Caki2 (cell line): ENCODE data around the gene DNMT3L. TPM values are rescaled to one million over a fixed set of nuclear protein-coding genes. Genes with fewer than 3 reads are reported as not detected.
"Not testable (repeated sequence)": the region's sequence is repeated elsewhere in the genome, so short reads cannot be mapped to it uniquely, and the experiment has no call there.

ENCODE experiments used
- DNase-seq: peaks from one replicate; pipeline ENCODE4 v3.0.0-alpha.2; 2015; ENCODE audit warnings: low read depth
- in situ Hi-C: cut with HindIII; loops from 2 replicates; pipeline ENCODE4 v1.10.0; 2016; ENCODE audit warnings: low sequenced_read_pairs, low pct_unique_long_range_greater_than_20kb, mixed read lengths
- total RNA-seq: library from RNA; depleted of rRNA; stranded (reverse); fragments of >200 nt; shearing (Covaris generic); gene quantifications from 2 replicates; pipeline ENCODE4 v1.2.3, GENCODE V29; 2014; ENCODE audit warnings: low replicate concordance

DNMT3L gene
- total RNA-seq, 1 experiment from 2014 or later, result not detected

DNA sequence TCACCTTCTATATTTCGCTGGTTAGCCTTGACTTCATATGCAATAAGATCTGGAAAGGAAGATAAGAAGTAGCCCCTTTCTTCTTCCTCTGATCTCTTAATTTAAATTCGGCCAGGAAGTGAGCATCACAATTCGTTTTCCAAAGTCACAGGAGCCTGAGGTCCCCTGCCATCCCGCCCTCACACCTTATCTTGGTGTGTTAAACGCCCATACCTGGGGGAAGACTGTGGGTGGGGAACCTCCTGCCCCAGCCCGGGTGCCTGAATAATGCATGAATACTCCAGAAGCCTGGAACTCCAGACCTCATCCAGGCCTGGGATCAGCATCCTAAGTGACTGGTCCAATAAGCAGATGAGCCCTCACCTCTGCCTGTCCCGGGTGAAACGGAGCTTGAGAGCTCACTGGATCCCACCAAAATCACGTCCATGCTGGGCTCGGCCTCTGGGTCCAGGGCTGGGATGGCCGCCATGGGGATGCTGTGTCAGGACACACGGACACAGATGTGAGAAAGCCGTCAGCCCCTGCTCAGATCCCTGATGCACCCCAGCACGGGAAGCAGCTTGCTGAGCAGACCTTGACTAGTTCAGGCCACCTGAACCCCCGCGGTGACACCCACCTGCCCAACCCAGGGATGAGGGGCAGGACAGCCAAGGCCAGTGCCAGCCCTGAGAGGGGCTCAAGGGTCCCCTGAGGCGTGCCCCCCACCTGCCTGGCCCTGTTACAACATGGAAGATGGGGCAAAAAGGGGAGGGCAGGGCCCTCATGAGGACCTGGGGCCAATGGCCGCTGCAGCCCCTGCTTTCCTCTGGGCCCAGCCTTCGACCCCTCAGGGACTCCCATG, 686 bp downstream of the DNMT3L start:
- no peak for DNase-seq
- in situ Hi-C loops, result no loop called here

DNA sequence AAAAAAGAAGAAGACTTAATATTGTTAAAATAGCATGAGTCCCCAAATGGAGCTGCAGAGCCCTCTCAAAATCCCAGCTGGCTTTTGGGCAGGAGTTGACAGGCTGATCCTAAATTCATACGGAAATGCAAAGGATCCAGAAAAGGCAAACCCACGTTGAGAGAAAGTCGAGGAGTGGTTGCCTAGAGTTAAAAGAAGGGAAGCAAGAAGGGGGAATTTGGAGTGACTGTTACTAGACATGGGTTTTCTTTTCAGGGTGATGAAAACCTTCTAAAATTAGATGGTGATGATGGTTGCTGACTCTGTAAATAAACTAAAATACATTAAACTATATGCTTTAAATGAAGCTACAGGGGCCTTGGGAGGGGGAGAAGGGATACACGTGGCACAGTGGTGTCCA, 1.6 kb downstream of the DNMT3L start:
- in situ Hi-C loops, result no loop called here

DNA sequence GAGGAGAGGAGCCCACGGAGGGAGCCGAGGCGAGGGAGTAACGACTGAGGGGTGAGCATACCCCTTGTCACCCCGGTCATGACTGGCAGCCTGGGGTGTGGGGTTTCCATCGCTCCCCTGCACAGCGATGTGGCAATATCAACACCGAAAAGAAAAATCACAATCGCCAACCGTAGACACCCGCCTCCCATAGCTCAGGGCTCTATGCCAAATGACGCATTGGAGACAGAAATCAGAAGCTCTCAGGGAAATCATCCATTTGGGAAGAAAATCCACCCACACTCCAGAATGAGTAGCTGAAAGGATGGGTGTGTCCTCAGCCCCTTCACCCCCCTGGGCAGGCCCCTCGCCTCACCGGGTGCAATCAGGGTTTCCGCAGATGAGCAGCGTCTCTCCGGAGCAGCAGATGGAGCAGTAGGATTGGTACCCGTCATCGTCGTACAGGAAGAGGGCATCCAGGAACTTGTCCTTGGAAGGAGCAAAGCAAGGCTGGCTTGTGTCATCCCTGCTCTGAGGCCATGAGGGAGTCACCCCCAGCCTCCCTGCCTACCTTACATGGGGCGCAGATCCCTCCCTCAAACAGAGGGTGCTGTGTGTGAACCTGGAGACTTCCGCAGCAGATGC, 2.5 kb downstream of the DNMT3L start:
- in situ Hi-C loops, result no loop called here
- no peak for DNase-seq

More for the DNA sequence above, 1.6 kb downstream of the DNMT3L start:
- no peak for DNase-seq

DNA sequence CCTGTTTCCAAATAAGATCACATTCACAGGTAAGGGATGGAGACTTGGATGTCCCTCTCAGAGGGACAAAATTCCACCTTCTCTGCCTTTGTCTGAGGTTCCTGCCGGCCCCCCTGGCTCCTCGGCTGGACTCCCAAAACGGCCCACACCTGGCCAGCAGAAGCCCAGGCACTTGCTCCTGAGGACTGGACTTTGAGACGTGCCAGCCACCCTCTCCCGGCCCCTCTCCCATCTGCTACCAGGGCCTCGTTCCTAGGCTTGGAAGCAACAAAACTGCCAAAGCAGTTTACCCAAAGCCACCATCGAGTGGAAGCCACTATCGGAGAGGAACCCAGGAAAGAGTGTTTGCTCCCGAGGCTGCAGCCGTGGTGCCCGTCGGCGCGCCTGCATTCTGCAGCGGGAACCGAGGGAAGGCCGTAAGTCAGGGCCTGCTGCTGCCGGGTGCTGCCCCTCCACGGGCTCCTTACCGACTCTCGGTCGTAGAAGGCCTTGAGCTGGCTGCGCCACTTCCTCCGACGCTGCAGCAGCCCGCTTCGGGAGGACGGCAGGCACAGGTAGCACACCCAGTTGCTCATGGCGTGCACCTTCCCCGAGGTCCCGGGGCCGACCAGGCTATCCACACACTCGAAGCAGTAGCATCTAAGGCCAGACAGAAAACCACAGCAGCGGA, 3.5 kb downstream of the DNMT3L start:
- DNase-seq, result no peak
- in situ Hi-C loops, result no loop called here

DNA sequence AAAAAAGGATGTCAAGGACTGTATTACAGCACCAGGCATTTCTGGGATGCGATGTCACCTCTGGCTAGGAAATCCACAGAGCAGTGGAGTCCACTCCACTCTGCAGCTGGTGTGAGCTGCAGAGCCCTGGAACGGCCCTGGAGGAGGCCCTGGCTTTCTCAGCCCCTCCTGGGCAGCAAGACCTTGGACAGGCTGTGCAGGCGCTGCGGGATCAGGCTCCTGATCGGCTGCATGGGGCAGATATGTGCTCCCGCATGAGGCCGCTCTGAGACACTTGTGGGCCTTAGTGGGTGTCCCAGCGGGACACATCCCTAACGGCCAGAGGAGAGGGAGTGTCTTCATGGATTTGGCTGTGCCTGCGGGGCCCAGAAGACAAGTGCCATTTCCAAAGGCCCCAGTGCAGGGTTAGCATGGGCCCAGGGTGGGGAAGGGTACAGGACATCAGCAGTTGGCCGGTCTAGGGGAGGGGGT, 6.2 kb downstream of the DNMT3L start:
- in situ Hi-C loops, result no loop called here
- no peak for DNase-seq

DNA sequence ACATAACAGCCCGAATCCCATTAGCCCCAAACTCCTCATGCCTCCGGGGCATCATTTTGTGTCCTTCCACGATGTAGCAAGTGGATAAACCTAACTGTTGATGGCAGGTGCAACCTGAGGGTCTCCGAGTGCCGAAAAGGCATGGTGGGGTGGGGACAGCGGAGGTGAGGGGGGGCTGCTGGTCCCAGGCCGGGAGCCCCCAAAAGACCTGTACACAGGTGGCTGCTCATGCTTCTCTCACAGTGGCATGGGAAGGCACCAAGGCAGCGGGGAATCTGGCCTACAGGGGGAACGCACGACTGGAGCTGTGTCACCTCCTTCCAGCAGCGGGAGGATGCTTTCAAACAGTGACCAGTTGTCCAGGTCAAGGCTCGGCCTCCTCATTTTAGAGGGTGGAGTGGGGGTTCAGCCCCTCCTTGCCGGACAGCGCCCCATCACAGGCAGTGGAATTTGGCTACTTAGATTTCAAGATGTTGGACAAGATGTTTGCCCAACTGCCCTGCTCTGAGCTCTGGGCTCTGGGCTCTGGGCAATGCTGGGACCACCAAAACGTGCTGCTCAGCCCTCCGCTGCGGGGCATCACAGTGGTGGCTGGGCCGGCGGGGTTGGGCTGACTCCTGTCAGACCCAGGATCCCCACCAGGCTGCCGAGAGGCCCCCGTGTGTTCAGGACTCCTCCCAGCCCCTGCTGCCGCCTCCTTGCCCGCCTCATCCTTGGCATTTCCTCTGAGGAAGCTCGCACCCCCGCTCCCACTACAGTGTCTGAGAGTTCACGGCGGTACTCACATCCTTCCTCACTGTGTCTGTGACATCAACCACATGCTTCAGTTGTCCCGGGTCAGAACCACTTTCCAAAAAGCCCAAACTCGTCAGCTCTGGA, 7.6 kb downstream of the DNMT3L start:
- in situ Hi-C loops, result no loop called here
- DNase-seq, result no peak

DNA sequence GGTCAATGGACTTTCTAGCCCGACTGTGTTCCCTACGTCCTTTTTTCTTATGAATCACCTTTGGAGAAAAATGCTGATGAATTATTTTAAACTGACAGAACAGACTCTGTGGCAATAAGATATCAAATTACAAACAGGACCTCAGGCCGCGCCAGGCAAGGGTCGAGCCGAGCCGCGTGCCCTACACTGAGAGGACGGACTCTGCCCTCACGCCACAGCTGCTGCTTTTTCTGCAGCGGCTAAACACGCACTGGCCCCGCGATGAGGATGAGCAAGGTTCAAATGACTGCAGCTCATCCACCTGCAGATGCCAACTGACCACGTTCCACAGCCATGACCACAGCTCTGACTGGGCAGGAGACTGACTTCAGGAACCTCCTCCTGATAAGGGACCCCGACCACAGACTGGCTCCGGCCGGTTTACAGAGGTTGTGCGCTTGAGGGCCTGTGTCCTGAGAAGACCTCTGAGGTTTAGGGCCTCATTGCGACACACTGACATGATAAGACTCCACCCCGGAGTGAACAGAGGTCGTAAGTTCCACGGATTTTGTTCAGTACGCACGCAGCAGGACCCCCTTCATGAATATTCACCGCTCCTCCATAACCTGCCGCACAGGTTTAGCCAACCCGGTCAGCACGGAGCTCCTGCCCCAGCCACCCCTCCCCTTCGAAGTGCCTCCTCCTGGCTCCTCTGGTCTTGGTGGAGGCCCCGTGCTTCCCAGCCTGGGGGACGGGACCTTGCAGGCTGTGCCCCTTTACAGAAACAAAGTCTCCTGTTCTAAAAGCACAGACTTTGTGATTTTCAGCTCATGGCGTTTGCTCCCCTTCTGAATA, 12.3 kb downstream of the DNMT3L start:
- DNase-seq, in situ Hi-C loops: not testable (repeated sequence)

DNA sequence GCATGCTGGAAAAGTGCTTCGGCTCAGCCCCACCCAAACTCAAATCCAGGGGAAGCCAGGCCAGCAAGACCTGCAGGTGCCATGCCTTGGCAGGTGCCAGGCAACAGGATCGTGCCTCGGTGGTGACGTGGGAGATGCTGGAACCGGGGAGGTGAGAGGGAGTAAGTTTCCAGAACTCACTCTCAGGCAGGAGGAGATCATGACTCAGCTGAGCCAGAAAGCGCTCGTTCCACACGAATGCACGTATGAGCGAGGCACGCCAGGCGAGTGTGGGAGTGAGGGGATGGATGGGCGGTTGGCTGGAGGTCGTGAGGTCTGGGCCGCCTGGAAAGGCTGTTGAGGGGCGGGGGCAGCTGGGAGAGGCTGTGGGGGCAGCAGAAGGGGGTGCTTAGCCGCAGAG, 13.8 kb downstream of the DNMT3L start:
- in situ Hi-C loops, DNase-seq: not testable (repeated sequence)

DNA sequence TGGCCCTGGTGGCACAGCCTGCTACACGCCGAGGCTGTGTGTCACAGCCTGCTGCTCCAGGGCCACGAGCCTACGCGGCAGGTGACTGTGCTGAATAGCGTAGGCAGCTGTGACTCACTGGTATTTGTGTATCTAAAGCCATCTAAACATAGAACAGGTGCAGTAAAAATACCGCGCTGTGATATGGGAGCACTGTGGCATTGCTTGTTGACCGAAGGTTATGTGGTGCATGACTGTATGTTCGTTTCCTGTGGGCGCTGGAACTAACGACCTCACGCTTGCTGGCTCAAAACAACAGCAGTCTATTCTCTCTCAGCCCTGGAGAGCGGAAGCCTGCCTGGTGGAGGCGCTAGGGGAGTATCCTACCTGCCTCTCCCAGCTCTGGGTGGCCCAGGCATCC, 17.7 kb downstream of the DNMT3L start:
- DNase-seq, in situ Hi-C loops: not testable (repeated sequence)

DNA sequence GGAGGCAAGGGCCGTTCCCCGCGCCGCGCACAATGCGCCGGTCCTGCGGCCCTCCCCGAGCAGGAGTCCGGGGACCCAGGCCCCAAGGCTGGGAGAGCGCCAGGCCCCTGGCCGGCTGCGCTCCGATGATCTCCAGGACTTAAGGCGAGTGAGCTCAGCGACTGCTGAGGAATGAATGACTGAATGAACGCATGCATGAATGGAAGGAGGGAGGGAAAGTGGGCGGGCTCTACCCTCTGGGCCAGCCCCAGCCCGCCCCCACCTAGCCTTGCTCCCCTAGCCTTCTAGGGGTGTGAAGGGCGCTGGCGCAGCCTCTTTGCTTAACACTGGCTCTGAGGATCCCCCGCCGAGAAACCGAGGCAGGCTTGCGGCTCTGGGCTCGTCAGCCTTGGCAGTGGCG, 20.4 kb downstream of the DNMT3L start:
- DNase-seq, in situ Hi-C loops: not testable (repeated sequence)

DNA sequence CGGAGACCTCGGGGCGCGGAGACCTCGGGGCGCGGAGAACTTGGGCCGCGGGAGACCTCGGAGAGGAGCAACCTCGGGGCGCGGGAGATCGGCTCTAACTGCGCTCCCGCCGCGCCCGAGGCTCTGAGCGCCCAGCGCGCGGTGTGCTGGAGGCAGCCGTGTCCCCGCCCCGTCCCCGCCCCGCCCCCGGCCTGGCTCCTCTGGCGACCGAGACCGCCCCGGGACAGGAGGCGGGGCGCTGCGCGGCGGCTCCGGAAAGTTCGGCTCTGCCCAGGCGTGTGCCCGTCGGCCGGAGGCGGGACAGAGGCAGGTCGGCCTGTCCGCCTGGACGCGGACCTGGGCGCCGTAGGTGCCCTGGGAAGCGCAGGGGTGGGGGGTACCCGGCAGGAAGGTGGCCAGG, 20.9 kb downstream of the DNMT3L start, which contains the start of gene ICOSLG:
TSS of gene ICOSLG (minus strand) at position 102 of the 400 bp plus-strand sequence. CDS start 126 bp downstream, outside the sequence.
- in situ Hi-C loops, DNase-seq: not testable (repeated sequence)

DNA sequence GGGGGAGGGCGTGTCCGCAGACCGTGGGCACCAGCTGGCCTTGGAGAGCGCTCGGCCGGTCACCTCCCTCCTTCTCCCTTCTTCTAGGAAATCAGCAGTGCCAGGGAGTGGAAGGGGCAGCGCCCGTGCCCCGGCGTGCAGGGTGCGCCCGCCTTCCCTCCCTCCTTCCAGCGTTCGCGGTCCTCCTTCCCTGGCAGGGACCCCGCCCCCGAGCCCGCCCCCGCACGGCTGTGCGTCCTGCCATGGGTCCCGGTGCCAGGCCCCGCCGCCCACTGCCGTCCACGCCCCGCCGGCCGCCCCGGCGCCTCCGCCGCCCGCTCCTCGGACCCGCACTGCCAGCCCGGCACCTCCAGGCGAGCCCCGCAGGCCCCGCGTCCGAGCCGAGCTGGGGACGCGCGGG, 21.3 kb downstream of the DNMT3L start:
- in situ Hi-C loops, DNase-seq: not testable (repeated sequence)

DNA sequence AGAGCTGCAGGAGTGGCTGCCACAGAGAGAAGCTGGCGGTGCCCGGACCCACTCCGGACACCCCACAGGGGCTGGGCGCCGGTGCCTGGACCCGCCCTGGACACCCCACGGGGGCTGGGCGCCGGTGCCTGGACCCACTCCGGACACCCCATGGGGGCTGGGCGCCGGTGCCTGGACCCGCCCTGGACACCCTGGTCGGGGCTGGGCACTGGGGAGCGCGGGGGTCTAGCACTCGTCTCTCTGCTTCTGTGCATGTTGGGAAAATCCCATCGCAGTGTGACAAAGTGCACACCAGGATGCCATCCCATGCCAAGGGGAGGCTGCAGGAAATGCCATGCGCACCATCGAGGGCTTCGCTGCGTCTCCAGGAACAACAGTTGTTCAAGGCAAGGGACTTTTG, 32.1 kb downstream of the DNMT3L start:
- in situ Hi-C loops, DNase-seq: not testable (repeated sequence)

DNA sequence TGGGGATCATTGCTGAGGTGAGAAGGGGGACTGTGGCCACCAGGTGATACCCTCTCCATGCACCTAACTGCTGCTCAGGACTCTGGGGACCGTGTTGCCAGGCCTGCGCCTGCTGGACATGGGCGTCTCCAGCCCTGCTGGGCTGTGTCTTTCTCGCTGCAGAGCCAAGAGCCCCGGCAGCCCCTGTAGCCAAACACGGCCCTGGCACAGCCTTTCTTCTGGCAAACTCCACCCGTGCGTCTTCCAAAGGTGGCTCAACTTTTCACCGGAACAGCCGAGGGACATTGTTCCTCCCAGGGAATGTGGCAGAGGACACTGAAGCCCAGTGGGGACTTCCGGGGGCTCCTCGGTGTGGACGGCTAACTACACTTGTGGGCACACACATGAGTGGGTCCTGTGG, 33.6 kb downstream of the DNMT3L start:
- in situ Hi-C loops, DNase-seq: not testable (repeated sequence)

DNA sequence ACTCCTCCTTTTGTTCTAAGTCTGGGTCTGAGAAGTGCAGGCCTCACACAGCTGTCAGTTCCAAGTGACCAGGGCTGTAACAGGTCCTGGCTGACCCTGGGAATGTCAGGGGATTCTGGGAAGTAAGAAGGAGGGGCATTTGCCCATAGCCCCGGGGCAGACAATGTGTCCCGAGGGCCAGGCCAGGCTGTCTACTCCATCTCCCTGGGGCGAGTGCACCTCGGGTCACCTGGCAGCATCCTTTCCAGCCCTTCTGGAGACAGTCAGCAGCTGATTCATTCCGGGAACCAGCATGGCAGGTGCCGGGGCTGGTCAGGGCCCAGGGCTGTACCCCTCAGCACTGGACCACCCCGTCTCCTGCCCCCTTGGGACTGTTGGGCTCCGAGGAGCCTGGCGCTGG, 34.1 kb downstream of the DNMT3L start:
- DNase-seq, in situ Hi-C loops: not testable (repeated sequence)

DNA sequence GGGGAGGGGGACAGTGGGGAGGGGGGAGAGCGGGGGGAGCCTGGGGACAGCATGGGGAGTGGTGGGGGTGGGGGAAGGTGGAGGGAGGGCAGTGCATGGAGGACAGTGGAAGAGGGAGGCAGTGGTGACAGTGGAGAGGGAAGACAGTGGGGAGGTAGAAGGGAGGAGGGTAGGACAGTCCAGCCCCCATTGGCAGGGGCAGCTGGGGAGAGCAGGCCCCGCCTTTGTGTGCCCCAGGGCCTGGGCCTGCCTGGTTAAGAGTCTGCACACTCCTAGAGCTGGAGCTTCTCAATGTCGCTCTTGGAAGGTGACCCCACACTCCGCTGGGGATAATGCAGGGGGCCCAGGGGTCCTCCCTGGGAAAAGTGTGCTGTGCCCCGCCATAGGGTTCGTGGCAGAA, 36.1 kb downstream of the DNMT3L start:
- DNase-seq, in situ Hi-C loops: not testable (repeated sequence)

DNA sequence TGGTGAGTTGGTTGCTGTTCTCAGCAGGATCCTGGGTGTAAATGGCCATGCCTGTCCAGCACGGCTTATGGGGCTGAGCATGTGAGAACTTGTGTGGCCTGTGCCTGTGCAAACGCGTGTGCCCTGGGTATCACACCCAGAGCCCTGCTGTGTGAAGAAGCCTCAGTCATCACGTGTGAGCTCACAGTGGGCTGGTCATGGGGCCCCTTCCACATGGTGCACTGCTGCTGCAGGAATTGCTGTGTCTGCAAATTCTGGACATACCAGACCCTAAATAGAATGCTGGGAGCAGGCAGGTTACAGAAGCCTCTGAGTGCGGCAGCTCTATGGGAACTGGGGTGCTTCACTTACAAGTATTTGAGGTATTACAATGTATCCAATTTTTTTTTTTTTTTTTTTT, 38.4 kb downstream of the DNMT3L start:
- in situ Hi-C loops, DNase-seq: not testable (repeated sequence)
